Neural progenitor cell (in vitro differentiated cells): ENCODE results near the gene SDK2. TPM values are rescaled to one million over a fixed set of nuclear protein-coding genes. Genes with fewer than 3 reads are reported as not detected.
A peak's percentile ranks its signal among the peaks of the same experiment; 100 is the strongest.

Experiments used
- DNase-seq: peaks from one replicate; pipeline ENCODE4 v3.0.0-alpha.2; 2016; ENCODE audit warnings: low spot score
- H2AFZ ChIP-seq: fragments of 200-600 bp; sonication (generic); replicated peaks from 2 replicates; pipeline ENCODE4 v1.6.1; 2016; ENCODE audit warnings: antibody characterized with exemption
- H3F3A ChIP-seq: fragments of 200-600 bp; sonication (generic); 2 replicates; pipeline ENCODE4 v1.6.1; 2016; ENCODE audit warnings: antibody characterized with exemption, low read depth
- H3K27ac ChIP-seq: fragments of 200-600 bp; sonication (generic); 2 replicates; pipeline ENCODE4 v1.5.1; 2016; ENCODE audit warnings: mild to moderate bottlenecking
- H3K27me3 ChIP-seq: fragments of 200-600 bp; sonication (generic); 2 replicates; pipeline ENCODE4 v1.6.1; 2016; ENCODE audit warnings: mild to moderate bottlenecking, moderate library complexity
- H3K36me3 ChIP-seq: fragments of 200-600 bp; sonication (generic); 2 replicates; pipeline ENCODE4 v1.5.1; 2016
- H3K4me1 ChIP-seq: fragments of 200-600 bp; sonication (generic); 2 replicates; pipeline ENCODE4 v1.6.1; 2016; ENCODE audit warnings: mixed run types
- H3K4me2 ChIP-seq: fragments of 200-600 bp; sonication (generic); 2 replicates; pipeline ENCODE4 v1.6.1; 2016
- H3K4me3 ChIP-seq: fragments of 200-600 bp; sonication (generic); 2 replicates; pipeline ENCODE4 v1.5.1; 2016
- H3K79me2 ChIP-seq: fragments of 200-600 bp; sonication (generic); 2 replicates; pipeline ENCODE4 v1.6.1; 2016; ENCODE audit warnings: low read depth
- H3K9ac ChIP-seq: fragments of 200-600 bp; sonication (generic); 2 replicates; pipeline ENCODE4 v1.6.1; 2016
- H3K9me3 ChIP-seq: fragments of 200-600 bp; sonication (generic); 2 replicates; pipeline ENCODE4 v1.5.1; 2016; ENCODE audit warnings: low read depth
- H4K20me1 ChIP-seq: fragments of 200-600 bp; sonication (generic); 2 replicates; pipeline ENCODE4 v1.6.1; 2016; ENCODE audit warnings: low read depth
- H3K27ac Mint-ChIP-seq: 3 replicates; pipeline ENCODE4 v1.8.0; 2021; ENCODE audit warnings: mixed read lengths
- H3K27me3 Mint-ChIP-seq: 2 replicates; pipeline ENCODE4 v1.8.0; 2022; ENCODE audit warnings: low read depth, mild to moderate bottlenecking, inconsistent platforms, moderate library complexity, mixed read lengths; ENCODE audit not compliant: insufficient read depth
- H3K36me3 Mint-ChIP-seq: 3 replicates; pipeline ENCODE4 v1.8.0; 2021; ENCODE audit warnings: mixed read lengths
- H3K4me1 Mint-ChIP-seq: 3 replicates; pipeline ENCODE4 v1.8.0; 2021; ENCODE audit warnings: mixed read lengths
- H3K4me3 Mint-ChIP-seq: 3 replicates; pipeline ENCODE4 v1.8.0; 2021; ENCODE audit warnings: mild to moderate bottlenecking, moderate library complexity, mixed read lengths
- H3K9me3 Mint-ChIP-seq: 3 replicates; pipeline ENCODE4 v1.8.0; 2020; ENCODE audit warnings: mixed read lengths
- EZH2 ChIP-seq: fragments of 200-600 bp; sonication (generic); IDR thresholded peaks from 2 replicates; pipeline ENCODE4 v1.6.1; 2017; ENCODE audit warnings: antibody characterized with exemption, mild to moderate bottlenecking, moderate library complexity
- EZH2phosphoT487 ChIP-seq: fragments of 200-600 bp; sonication (generic); IDR thresholded peaks from 2 replicates; pipeline ENCODE4 v1.6.1; 2017; ENCODE audit warnings: antibody characterized with exemption
- total RNA-seq: library from RNA; depleted of rRNA; stranded (reverse); fragments of >200 nt; gene quantifications from 2 replicates; pipeline ENCODE4 v1.2.3, GENCODE V29; 2015; ENCODE audit warnings: low replicate concordance
- TF ChIP-seq, protein P1 (sequence below): fragments of 200-600 bp; sonication (generic); IDR thresholded peaks from 2 replicates; pipeline ENCODE4 v1.5.1; 2017; ENCODE audit warnings: antibody characterized with exemption, mild to moderate bottlenecking

The SDK2 gene
- total RNA-seq, 1 donor from 2014 or later = 15.3 TPM

DNA sequence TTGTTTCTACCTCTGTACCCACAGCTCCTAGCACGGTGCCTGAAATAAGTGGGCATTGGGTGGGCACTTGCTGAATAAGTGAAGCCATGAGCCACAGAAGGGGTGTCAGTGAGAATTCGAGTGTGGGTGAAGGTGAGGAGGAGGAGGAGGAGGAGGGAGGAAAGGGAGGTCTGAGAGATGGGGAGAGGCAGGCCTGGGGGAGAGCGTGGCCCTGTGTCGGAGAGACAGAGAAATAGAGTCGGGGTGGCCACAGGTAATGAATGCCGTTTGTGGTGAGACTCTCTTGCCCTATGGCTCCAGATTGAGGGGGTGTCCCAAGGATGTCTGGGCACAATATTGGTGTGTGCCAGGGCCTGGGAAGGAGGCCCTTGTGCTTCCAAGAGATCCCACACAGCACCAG lies 49.2 kb downstream of the SDK2 start:
- Mint-ChIP-seq H3K27me3 (peaks cover 7% of the 10 kb centered on the region), H3K9me3 (no peaks in the 10 kb centered on the region), H3K4me1 (peaks cover 77% of the 10 kb centered on the region), H3K27ac (peak overlapping the region; percentile 80), H3K36me3 (peaks cover 10% of the 10 kb centered on the region), H3K4me3 (no peak overlapping the region)
- peaks cover 44% of the 10 kb centered on the region for H3K79me2 ChIP-seq
- H3K4me2 ChIP-seq = no peak overlapping the region
- no peaks in the 10 kb centered on the region for H3K9me3 ChIP-seq
- H3K36me3 ChIP-seq = no peaks in the 10 kb centered on the region
- peaks cover 15% of the 10 kb centered on the region for H3K4me1 ChIP-seq
- no peak overlapping the region for H3K9ac ChIP-seq
- H3F3A ChIP-seq = peaks cover 9% of the 10 kb centered on the region
- H3K4me3 ChIP-seq = no peak overlapping the region
- no peak for DNase-seq
- H4K20me1 ChIP-seq = peaks cover 84% of the 10 kb centered on the region
- no peak overlapping the region for H3K27ac ChIP-seq
- TF ChIP-seq, protein P1, sequence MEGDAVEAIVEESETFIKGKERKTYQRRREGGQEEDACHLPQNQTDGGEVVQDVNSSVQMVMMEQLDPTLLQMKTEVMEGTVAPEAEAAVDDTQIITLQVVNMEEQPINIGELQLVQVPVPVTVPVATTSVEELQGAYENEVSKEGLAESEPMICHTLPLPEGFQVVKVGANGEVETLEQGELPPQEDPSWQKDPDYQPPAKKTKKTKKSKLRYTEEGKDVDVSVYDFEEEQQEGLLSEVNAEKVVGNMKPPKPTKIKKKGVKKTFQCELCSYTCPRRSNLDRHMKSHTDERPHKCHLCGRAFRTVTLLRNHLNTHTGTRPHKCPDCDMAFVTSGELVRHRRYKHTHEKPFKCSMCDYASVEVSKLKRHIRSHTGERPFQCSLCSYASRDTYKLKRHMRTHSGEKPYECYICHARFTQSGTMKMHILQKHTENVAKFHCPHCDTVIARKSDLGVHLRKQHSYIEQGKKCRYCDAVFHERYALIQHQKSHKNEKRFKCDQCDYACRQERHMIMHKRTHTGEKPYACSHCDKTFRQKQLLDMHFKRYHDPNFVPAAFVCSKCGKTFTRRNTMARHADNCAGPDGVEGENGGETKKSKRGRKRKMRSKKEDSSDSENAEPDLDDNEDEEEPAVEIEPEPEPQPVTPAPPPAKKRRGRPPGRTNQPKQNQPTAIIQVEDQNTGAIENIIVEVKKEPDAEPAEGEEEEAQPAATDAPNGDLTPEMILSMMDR = no peak
- TF ChIP-seq EZH2phosphoT487 (no peak), EZH2 (no peak)
- no peak overlapping the region for H2AFZ ChIP-seq
- H3K27me3 ChIP-seq = no peaks in the 10 kb centered on the region

DNA sequence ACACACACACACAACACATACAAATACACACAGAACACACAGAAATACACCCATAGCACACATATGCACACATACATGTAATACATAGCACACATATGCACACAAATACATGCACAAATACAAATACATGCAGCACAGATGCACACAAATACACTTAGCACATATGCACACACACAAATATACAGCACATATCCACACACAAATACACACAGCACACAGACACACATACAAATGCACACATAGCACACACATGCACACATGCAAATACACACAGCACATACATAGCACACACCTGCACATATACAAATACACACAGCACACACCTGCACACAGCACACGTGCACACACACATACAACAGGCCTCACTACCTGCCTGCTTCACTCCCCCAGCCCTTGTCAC lies 49.6 kb downstream of the SDK2 start:
- H3K27me3 Mint-ChIP-seq = peaks cover 7% of the 10 kb centered on the region
- no peaks in the 10 kb centered on the region for H3K9me3 Mint-ChIP-seq
- peak overlapping the region; percentile 5 for H3K4me3 Mint-ChIP-seq
- H3F3A ChIP-seq = peaks cover 14% of the 10 kb centered on the region
- no peak overlapping the region for H3K9ac ChIP-seq
- H2AFZ ChIP-seq = no peak overlapping the region
- H3K27ac Mint-ChIP-seq = peak overlapping the region; percentile 80
- H3K9me3 ChIP-seq = no peaks in the 10 kb centered on the region
- H3K27ac ChIP-seq = no peak overlapping the region
- H4K20me1 ChIP-seq = peaks cover 84% of the 10 kb centered on the region
- no peak overlapping the region for H3K4me2 ChIP-seq
- H3K36me3 Mint-ChIP-seq = peaks cover 10% of the 10 kb centered on the region
- H3K4me3 ChIP-seq = no peak overlapping the region
- no peaks in the 10 kb centered on the region for H3K36me3 ChIP-seq
- TF ChIP-seq, protein P1 = no peak
- TF ChIP-seq EZH2phosphoT487 (no peak), EZH2 (no peak)
- no peaks in the 10 kb centered on the region for H3K27me3 ChIP-seq
- peaks cover 44% of the 10 kb centered on the region for H3K79me2 ChIP-seq
- H3K4me1 ChIP-seq = peaks cover 18% of the 10 kb centered on the region
- no peak for DNase-seq
- H3K4me1 Mint-ChIP-seq = peaks cover 80% of the 10 kb centered on the region

DNA sequence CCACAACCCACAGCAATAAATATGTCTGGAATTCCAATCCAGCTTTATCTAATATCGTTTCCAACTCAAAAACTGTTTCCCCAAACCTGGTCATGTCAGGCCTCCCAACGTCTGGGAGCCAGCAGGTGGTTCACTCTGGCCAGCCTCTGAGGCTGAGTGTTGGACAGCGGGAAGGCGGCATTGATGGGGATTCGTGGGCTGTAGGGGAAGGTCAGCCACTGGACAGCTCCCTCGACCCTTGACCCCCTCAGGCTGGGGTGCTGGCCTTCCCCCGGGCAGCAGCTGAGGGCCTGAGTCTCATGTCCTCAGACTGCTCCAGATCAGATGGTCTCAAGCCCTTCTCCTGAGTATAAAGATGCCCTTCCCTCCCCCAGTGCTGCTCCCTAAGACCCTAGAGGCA lies 50.2 kb downstream of the SDK2 start:
- TF ChIP-seq EZH2phosphoT487 = no peak
- no peak for TF ChIP-seq EZH2
- TF ChIP-seq, protein P1 = no peak
- Histone ChIP-seq H3K4me3 (no peak overlapping the region), H3K9ac (no peak overlapping the region), H3F3A (peaks cover 18% of the 10 kb centered on the region), H3K36me3 (no peaks in the 10 kb centered on the region), H3K79me2 (peaks cover 43% of the 10 kb centered on the region), H3K4me1 (peaks cover 24% of the 10 kb centered on the region), H3K4me2 (no peak overlapping the region), H3K27me3 (no peaks in the 10 kb centered on the region), H4K20me1 (peaks cover 86% of the 10 kb centered on the region), H2AFZ (no peak overlapping the region), H3K9me3 (no peaks in the 10 kb centered on the region), H3K27ac (no peak overlapping the region)
- DNase-seq = peak; percentile 58
- H3K4me1 Mint-ChIP-seq = peaks cover 84% of the 10 kb centered on the region
- H3K27ac Mint-ChIP-seq = peak overlapping the region; percentile 48
- H3K36me3 Mint-ChIP-seq = peaks cover 10% of the 10 kb centered on the region
- H3K27me3 Mint-ChIP-seq = peaks cover 7% of the 10 kb centered on the region
- H3K9me3 Mint-ChIP-seq = no peaks in the 10 kb centered on the region
- no peak overlapping the region for H3K4me3 Mint-ChIP-seq
